Left ventricle myocardium inferior (tissue), 1 donor: ENCODE results near the gene KLK15. TPM values are rescaled to one million over a fixed set of nuclear protein-coding genes. Genes with fewer than 3 reads are reported as not detected.

Experiments
- DNase-seq: peaks from one replicate; pipeline ENCODE4 v3.0.0-alpha.2; 2020
- H3K27ac ChIP-seq: fragments of 200-600 bp; replicated peaks from 2 replicates; pipeline ENCODE4 v1.8.0; 2021
- H3K27me3 ChIP-seq: fragments of 200-600 bp; 2 replicates; pipeline ENCODE4 v1.8.0; 2021; ENCODE audit warnings: low read depth
- H3K36me3 ChIP-seq: fragments of 200-600 bp; 2 replicates; pipeline ENCODE4 v1.8.0; 2021
- H3K4me1 ChIP-seq: fragments of 200-600 bp; 2 replicates; pipeline ENCODE4 v1.8.0; 2021
- H3K4me3 ChIP-seq: fragments of 200-600 bp; 2 replicates; pipeline ENCODE4 v1.8.0; 2021; ENCODE audit warnings: mild to moderate bottlenecking, moderate library complexity
- H3K9me3 ChIP-seq: fragments of 200-600 bp; replicated peaks from 2 replicates; pipeline ENCODE4 v1.8.0; 2021
- intact Hi-C: fragments of 100-400 bp; cut with micrococcal nuclease; formaldehyde crosslinking; loops from one replicate; pipeline ENCODE4 v1.11.0; 2022
- total RNA-seq: library from RNA; stranded (reverse); fragmentation: NEBNext Ultra II Directional; extraction: Animal tissue kit (Norgen Biotek cat#: 25700); gene quantifications from one replicate; pipeline ENCODE4 v1.2.1, GENCODE V29; 2021
- TF ChIP-seq, protein P1 (sequence below): fragments of 200-600 bp; IDR thresholded peaks from 2 replicates; pipeline ENCODE4 v1.8.0; 2021; ENCODE audit warnings: antibody characterized with exemption, mild to moderate bottlenecking, borderline replicate concordance
- donor health status: DM: no; HTN: yes; CAD: no; lungs with severe emphysema.

KLK15 gene
- total RNA-seq, 1 donor from 2014 or later: not detected

DNA sequence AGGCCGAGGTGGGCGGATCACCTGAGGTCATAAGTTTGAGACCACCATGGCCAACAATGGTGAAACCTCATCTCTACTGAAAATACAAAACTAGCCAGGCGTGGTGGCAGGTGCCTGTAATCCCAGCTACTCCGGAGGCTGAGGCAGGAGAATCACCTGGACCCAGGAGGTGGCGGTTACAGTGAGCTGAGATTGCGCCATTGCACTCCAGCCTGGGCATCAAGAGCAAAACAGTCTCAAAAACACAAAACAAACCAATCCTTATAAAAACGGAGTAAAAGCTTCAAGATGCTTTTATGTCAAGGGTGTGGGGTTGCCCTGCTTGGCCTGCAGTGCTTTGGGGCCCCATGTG is 36.0 kb downstream of the KLK15 start:
- peaks cover 37% of the 10 kb centered on the region for H3K36me3 ChIP-seq
- intact Hi-C loops: no loop called here
- H3K4me3 ChIP-seq: no peak overlapping the region

DNA sequence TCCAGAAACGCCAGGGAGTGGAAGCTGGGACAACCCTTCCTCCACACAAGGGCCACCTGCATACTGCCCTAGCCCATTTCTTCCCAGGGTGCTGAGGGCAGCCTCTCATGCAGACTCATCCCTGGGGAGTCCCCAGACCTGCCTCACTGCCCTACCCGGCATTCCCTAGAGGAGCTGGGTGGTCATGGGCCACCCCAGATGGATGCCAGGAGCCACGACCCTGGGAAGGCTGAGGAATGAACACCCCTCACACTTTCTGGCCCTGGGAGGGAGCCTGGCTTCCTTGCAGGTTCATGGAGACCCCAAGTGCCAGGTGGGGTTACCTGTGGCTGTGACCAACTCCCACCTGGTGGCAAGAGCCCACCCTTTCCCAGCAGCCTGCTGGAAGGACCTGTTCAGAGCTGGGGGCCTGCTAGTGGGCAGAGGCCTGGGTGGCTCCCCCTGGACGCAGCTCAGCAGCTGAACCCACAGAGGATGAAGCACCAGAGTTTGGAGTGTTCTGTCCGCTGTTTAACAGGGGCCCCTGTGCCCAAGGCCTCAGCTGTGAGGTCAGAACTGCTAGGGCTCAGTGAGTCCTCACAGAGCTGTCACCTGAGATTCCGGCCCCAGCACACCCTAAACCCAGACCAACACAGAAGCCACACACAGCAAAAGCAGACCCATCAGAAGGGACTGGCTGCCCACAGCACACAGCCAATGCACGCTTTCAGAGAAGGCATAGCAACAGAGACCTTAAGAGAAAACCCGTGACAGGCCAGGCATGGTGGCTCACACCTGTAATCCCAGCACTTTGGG is 36.5 kb downstream of the KLK15 start:
- Histone ChIP-seq H3K4me3 (no peak overlapping the region), H3K36me3 (peaks cover 35% of the 10 kb centered on the region)
- intact Hi-C loops: no loop called here

More for the DNA sequence above, 36.0 kb downstream of the KLK15 start:
- no peaks in the 10 kb centered on the region for H3K9me3 ChIP-seq
- peaks cover 2% of the 10 kb centered on the region for H3K4me1 ChIP-seq
- TF ChIP-seq, protein P1, sequence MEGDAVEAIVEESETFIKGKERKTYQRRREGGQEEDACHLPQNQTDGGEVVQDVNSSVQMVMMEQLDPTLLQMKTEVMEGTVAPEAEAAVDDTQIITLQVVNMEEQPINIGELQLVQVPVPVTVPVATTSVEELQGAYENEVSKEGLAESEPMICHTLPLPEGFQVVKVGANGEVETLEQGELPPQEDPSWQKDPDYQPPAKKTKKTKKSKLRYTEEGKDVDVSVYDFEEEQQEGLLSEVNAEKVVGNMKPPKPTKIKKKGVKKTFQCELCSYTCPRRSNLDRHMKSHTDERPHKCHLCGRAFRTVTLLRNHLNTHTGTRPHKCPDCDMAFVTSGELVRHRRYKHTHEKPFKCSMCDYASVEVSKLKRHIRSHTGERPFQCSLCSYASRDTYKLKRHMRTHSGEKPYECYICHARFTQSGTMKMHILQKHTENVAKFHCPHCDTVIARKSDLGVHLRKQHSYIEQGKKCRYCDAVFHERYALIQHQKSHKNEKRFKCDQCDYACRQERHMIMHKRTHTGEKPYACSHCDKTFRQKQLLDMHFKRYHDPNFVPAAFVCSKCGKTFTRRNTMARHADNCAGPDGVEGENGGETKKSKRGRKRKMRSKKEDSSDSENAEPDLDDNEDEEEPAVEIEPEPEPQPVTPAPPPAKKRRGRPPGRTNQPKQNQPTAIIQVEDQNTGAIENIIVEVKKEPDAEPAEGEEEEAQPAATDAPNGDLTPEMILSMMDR: no peak
- no peak overlapping the region for H3K27ac ChIP-seq
- H3K27me3 ChIP-seq: peaks cover under 1% of the 10 kb centered on the region
- no peak for DNase-seq

DNA sequence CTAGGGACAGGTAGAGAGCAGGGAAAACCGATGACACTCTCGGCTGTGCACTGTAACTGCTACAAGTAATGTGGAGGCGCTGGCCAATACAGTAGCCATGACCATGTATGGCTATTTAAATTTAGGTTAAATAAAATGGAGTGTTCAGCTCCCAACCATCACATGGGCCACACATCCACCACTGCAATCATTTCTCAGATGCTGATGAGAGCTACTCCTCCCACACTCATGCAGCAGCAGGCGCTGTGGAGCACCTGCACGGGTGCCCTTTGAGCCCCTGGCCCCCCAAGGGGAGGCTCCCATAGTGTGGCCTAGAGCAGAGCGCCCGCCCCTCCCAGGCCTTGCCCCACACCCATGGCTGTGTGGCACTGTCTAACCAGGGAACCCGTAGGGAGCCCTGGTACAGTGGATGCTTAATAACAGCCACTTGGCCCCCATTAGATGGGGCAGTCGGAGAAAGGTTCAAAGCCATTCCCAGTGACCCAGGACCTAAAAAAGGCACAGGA is 37.2 kb downstream of the KLK15 start:
- Histone ChIP-seq H3K4me1 (no peaks in the 10 kb centered on the region), H3K36me3 (peaks cover 28% of the 10 kb centered on the region), H3K9me3 (no peaks in the 10 kb centered on the region), H3K27me3 (peaks cover 10% of the 10 kb centered on the region), H3K27ac (no peak overlapping the region), H3K4me3 (no peak overlapping the region)
- intact Hi-C loops: no loop called here
- TF ChIP-seq, protein P1: no peak
- DNase-seq: no peak

More for the DNA sequence above, 36.5 kb downstream of the KLK15 start:
- peaks cover 7% of the 10 kb centered on the region for H3K27me3 ChIP-seq
- TF ChIP-seq, protein P1: no peak
- no peaks in the 10 kb centered on the region for H3K9me3 ChIP-seq
- H3K27ac ChIP-seq: no peak overlapping the region
- no peak for DNase-seq
- no peaks in the 10 kb centered on the region for H3K4me1 ChIP-seq

DNA sequence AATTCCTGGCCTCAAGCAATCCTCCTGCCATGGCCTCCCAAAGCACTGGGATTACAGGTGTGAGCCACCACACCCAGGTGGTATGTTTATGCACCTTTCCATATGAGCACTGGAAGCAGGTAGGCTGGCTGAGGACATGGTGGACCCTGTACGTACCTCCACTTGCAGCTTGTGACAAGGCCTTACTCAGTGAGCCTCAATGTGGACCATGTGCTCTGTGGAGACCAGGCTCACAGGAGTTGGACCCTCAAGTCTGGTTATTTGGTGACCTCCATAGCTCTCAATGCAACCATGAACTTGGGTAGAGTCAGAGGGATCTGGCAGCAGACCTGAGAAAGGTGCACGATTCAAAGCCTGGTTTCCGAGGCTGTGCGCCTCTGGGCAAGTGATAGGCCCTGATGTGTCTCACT is 37.7 kb downstream of the KLK15 start:
- Histone ChIP-seq H3K27me3 (peaks cover 10% of the 10 kb centered on the region), H3K9me3 (no peaks in the 10 kb centered on the region), H3K27ac (no peak overlapping the region), H3K4me1 (no peaks in the 10 kb centered on the region), H3K4me3 (no peak overlapping the region), H3K36me3 (peaks cover 25% of the 10 kb centered on the region)
- intact Hi-C loops: no loop called here
- TF ChIP-seq, protein P1: no peak
- DNase-seq: no peak

DNA sequence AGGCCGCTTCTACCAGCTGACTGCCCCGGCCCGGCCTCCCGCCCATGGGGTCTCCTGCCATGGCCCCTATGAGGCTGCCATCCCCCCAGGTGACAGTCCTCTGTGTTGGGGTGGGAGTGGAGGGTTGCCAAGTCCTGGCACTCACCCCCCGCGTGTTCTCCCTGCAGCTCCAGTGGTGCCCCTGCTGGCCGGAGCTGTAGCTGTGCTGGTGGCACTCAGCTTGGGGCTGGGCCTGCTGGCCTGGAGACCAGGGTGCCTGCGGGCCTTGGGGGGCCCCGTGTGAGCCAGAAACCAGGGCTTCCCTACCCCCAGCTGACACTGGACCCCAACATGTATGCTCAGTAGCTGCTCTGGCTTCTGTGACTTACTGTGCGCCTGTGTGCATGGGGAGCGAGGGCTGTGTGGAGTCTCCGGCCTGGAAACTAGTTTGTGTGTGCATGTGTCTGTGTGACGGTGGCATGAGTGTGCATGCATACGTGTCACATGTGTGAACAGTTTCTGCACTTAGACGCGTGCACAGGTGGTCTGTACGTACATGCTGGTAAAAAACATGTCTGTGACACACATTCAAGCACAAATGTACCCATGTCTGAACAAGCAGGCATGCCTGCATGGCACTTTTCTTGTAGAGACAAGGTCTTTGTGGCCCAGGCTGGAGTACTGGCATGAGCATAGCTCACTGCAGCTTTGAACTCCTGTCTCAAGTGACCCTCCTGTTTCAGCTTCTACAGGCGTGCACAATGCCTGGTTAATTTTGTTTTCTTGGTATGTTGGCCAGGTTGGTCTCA is 38.3 kb downstream of the KLK15 start:
- Histone ChIP-seq H3K27me3 (peaks cover 10% of the 10 kb centered on the region), H3K4me3 (no peak overlapping the region), H3K4me1 (no peaks in the 10 kb centered on the region)

More for the DNA sequence above, 38.3 kb downstream of the KLK15 start:
- TF ChIP-seq, protein P1: no peak
- DNase-seq: no peak
- Histone ChIP-seq H3K36me3 (peaks cover 25% of the 10 kb centered on the region), H3K27ac (no peak overlapping the region), H3K9me3 (no peaks in the 10 kb centered on the region)
- intact Hi-C loops: no loop called here
